Liver (tissue), 9 donors: ENCODE measurements around the gene BMP6. TPM values are rescaled to one million over a fixed set of nuclear protein-coding genes. Genes with fewer than 3 reads are reported as not detected.

ENCODE experiments used
- DNase-seq: peaks from one replicate; pipeline ENCODE4 v3.0.0-alpha.2; 2017; ENCODE audit warnings: low spot score
- H3K27ac ChIP-seq, 2 donors: one replicate each; pipeline ENCODE4 v1.7.0; 2013; ENCODE audit warnings: inconsistent platforms in 2 of 2, low read length in 2 of 2, control low read depth in 1 of 2, low read depth in 1 of 2, mild to moderate bottlenecking in 1 of 2
- H3K27me3 ChIP-seq, 4 donors: one replicate each; pipeline versions ENCODE4 v1.6.1 to v1.7.0; 2013; ENCODE audit warnings: low read length in 3 of 4, inconsistent platforms in 1 of 4, mild to moderate bottlenecking in 1 of 4, moderate library complexity in 1 of 4; ENCODE audit not compliant: control insufficient read depth in 4 of 4, insufficient read depth in 4 of 4
- H3K36me3 ChIP-seq, 4 donors: one replicate each; pipeline versions ENCODE4 v1.6.1 to v1.7.0; 2013; ENCODE audit warnings: low read length in 3 of 4, mild to moderate bottlenecking in 3 of 4, low read depth in 1 of 4, moderate library complexity in 1 of 4; ENCODE audit not compliant: control insufficient read depth in 4 of 4, insufficient read depth in 3 of 4
- H3K4me1 ChIP-seq, 4 donors: one replicate each; pipeline versions ENCODE4 v1.6.1 to v1.7.0; 2013; ENCODE audit warnings: low read length in 3 of 4, mild to moderate bottlenecking in 3 of 4, moderate library complexity in 1 of 4; ENCODE audit not compliant: control insufficient read depth in 4 of 4, insufficient read depth in 4 of 4
- H3K4me3 ChIP-seq, 3 donors: one replicate each; pipeline versions ENCODE4 v1.6.1 to v1.7.0; 2013; ENCODE audit warnings: low read length in 3 of 3, control low read depth in 1 of 3, low read depth in 1 of 3, mild to moderate bottlenecking in 1 of 3
- H3K9ac ChIP-seq, 2 donors: one replicate each; pipeline ENCODE4 v1.7.0; 2013; ENCODE audit warnings: low read length in 2 of 2, mild to moderate bottlenecking in 2 of 2, moderate library complexity in 2 of 2, control low read depth in 1 of 2, low read depth in 1 of 2
- H3K9me3 ChIP-seq, 4 donors: one replicate each; pipeline versions ENCODE4 v1.6.1 to v1.7.0; 2013; ENCODE audit warnings: low read length in 3 of 4; ENCODE audit not compliant: control insufficient read depth in 4 of 4
- ATF3 ChIP-seq: IDR thresholded peaks from 2 replicates; pipeline ENCODE4 v1.6.1; 2016; ENCODE audit warnings: antibody characterized with exemption
- CTCF ChIP-seq: fragments of 150-350 bp; IDR thresholded peaks from 2 replicates; pipeline ENCODE4 v1.5.1; 2017; ENCODE audit warnings: improper control_type of control experiment, low read depth, low read length; ENCODE audit not compliant: missing input control
- EGR1 ChIP-seq, 2 donors: IDR thresholded peaks; 2 replicates each; pipeline ENCODE4 v1.6.1; 2016 to 2018; ENCODE audit warnings: antibody characterized with exemption in 2 of 2, low read depth in 2 of 2
- FOXA1 ChIP-seq: IDR thresholded peaks from 2 replicates; pipeline ENCODE4 v1.6.1; 2016; ENCODE audit warnings: antibody characterized with exemption
- FOXA2 ChIP-seq: IDR thresholded peaks from 2 replicates; pipeline ENCODE4 v1.6.1; 2016; ENCODE audit warnings: antibody characterized with exemption
- GABPA ChIP-seq, 2 donors: IDR thresholded peaks in 1 of 2; conservative IDR thresholded peaks in 1 of 2; 2 replicates each; pipeline ENCODE4 v1.6.1; 2016; ENCODE audit warnings: antibody characterized with exemption in 2 of 2, mild to moderate bottlenecking in 1 of 2, moderate library complexity in 1 of 2
- HNF4A ChIP-seq, 2 donors: conservative IDR thresholded peaks; 2 replicates each; pipeline ENCODE4 v1.6.1; 2016; ENCODE audit warnings: antibody characterized with exemption in 2 of 2, mild to moderate bottlenecking in 2 of 2
- HNF4G ChIP-seq: IDR thresholded peaks from 2 replicates; pipeline ENCODE4 v1.6.1; 2016; ENCODE audit warnings: antibody characterized with exemption
- JUND ChIP-seq, 2 donors: IDR thresholded peaks; 2 replicates each; pipeline ENCODE4 v1.6.1; 2016; ENCODE audit warnings: antibody characterized with exemption in 2 of 2
- MAX ChIP-seq: IDR thresholded peaks from 2 replicates; pipeline ENCODE4 v1.6.1; 2016; ENCODE audit warnings: antibody characterized with exemption
- NR2F2 ChIP-seq: IDR thresholded peaks from 2 replicates; pipeline ENCODE4 v1.6.1; 2016; ENCODE audit warnings: antibody characterized with exemption
- RAD21 ChIP-seq, 2 donors: IDR thresholded peaks; 2 replicates each; pipeline ENCODE4 v1.6.1; 2016; ENCODE audit warnings: antibody characterized with exemption in 2 of 2, mild to moderate bottlenecking in 2 of 2
- REST ChIP-seq: IDR thresholded peaks from 2 replicates; pipeline ENCODE4 v1.6.1; 2016; ENCODE audit warnings: antibody characterized with exemption, mild to moderate bottlenecking
- RXRA ChIP-seq, 2 donors: IDR thresholded peaks; 2 replicates each; pipeline ENCODE4 v1.6.1; 2017 to 2018; ENCODE audit warnings: antibody characterized with exemption in 2 of 2, mild to moderate bottlenecking in 1 of 2
- SP1 ChIP-seq: IDR thresholded peaks from 2 replicates; pipeline ENCODE4 v1.6.1; 2018; ENCODE audit warnings: antibody characterized with exemption, mild to moderate bottlenecking
- TAF1 ChIP-seq: conservative IDR thresholded peaks from 2 replicates; pipeline ENCODE4 v1.6.1; 2016; ENCODE audit warnings: antibody characterized with exemption, mild to moderate bottlenecking
- YY1 ChIP-seq: IDR thresholded peaks from 2 replicates; pipeline ENCODE4 v1.6.1; 2016; ENCODE audit warnings: antibody characterized with exemption, mild to moderate bottlenecking
- WGBS: extraction: QIAGEN DNeasy Blood & Tissue Kit; methylation state at CpG from one replicate; pipeline ENCODE4 v1.1.7; 2013; 5-methylcytosine and 5-hydroxymethylcytosine counted together
- polyA plus RNA-seq, 2 donors: library from polyadenylated mRNA; stranded (reverse) in 1 of 2; unstranded in 1 of 2; fragments of 200-250 nt in 1 of 2; fragments of >200 nt in 1 of 2; fragmentation: Nextera tagmentation in 1 of 2; extraction: Ambion mirVana in 1 of 2; gene quantifications; one replicate each; pipeline versions ENCODE4 v1.2.1 to v1.2.3, GENCODE V29; 2013 to 2015
- total RNA-seq, 2 donors: library from RNA; depleted of rRNA; stranded (reverse); fragments of >200 nt; gene quantifications; one replicate each; pipeline ENCODE4 v1.2.3, GENCODE V29; 2014
- TF ChIP-seq, protein P1 (sequence below): IDR thresholded peaks from 2 replicates; pipeline ENCODE4 v1.6.1; 2016; ENCODE audit warnings: antibody characterized with exemption
- donor health status: healthy.
- donor health status: healthy.
- donor health status: healthy.
- donor health status: healthy.
- donor health status: healthy.

BMP6 gene
- total and polyA plus RNA-seq, 4 donors = 0.57 to 5.9 (median 2.3) TPM

DNA sequence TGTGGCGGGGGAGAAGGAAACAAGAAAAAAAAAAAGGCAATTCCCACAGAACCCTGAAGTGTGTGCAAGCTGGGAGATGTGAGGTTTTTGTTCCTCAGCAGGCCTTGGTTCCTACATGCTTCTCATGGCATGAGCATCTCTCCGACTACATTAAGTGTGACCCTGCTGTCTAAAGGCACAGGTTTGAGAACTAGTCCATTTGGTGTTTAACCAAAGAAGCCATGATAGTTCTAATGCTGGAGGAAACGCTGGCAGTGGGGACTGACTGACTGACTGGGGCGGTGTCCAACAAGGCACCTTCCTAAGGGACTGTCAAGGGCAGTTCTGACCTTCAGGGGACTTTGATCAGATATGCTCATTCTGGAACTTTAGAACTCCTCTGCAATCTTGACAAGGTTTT is 180.8 kb downstream of the BMP6 start:
- WGBS = 89% methylated on average over 4 of the region's 4 CpGs
- TF ChIP-seq TAF1 (no peak), SP1 (no peak), GABPA (IDR thresholded peaks at IDR 0.05 in 1 of 2, conservative IDR thresholded peaks at IDR 0.05 in 1 of 2) (no peak), RXRA (IDR thresholded peaks at IDR 0.05) (no peak), FOXA2 (no peak), HNF4G (no peak), MAX (no peak), REST (no peak), FOXA1 (no peak), HNF4A (conservative IDR thresholded peaks at IDR 0.05) (no peak), EGR1 (IDR thresholded peaks at IDR 0.05; ENCODE audit: low read depth in 2 of 2) (no peak), CTCF (no peak), ATF3 (no peak), NR2F2 (no peak), RAD21 (IDR thresholded peaks at IDR 0.05) (no peak), YY1 (no peak), JUND (IDR thresholded peaks at IDR 0.05) (no peak)
- TF ChIP-seq, protein P1, sequence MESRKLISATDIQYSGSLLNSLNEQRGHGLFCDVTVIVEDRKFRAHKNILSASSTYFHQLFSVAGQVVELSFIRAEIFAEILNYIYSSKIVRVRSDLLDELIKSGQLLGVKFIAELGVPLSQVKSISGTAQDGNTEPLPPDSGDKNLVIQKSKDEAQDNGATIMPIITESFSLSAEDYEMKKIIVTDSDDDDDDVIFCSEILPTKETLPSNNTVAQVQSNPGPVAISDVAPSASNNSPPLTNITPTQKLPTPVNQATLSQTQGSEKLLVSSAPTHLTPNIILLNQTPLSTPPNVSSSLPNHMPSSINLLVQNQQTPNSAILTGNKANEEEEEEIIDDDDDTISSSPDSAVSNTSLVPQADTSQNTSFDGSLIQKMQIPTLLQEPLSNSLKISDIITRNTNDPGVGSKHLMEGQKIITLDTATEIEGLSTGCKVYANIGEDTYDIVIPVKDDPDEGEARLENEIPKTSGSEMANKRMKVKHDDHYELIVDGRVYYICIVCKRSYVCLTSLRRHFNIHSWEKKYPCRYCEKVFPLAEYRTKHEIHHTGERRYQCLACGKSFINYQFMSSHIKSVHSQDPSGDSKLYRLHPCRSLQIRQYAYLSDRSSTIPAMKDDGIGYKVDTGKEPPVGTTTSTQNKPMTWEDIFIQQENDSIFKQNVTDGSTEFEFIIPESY = no peak
- Histone ChIP-seq H3K9me3 (no peaks in the 10 kb centered on the region), H3K4me3 (no peak overlapping the region), H3K4me1 (peaks cover 18 to 41% (median 27%) of the 10 kb centered on the region in 4 donors), H3K9ac (no peak overlapping the region), H3K27me3 (no peaks in the 10 kb centered on the region), H3K36me3 (peaks cover 5 to 27% (median 21%) of the 10 kb centered on the region in 4 donors), H3K27ac (no peak overlapping the region)
- DNase-seq = no peak
